GM21786 (cell line): ENCODE measurements around the gene CCDC88C.
"Not testable (repeated sequence)": the region's sequence is repeated elsewhere in the genome, so short reads cannot be mapped to it uniquely, and the experiment has no call there.

Source experiments
- ATAC-seq: cut with Tn5 transposase; IDR thresholded peaks from one replicate; pipeline ENCODE4 v1.9.1; 2021; ENCODE audit not compliant: unreplicated experiment

The CCDC88C gene

GRCh38 chr14:91417120-91417982 is at the start of gene CCDC88C:
TSS of gene CCDC88C (minus strand) at chr14:91417820. CDS start at chr14:91417690, 130 bp downstream.
- ATAC-seq, result peak; percentile 36

GRCh38 chr14:91466192-91466591 is 48.6 kb upstream of the CCDC88C start:
- no peak for ATAC-seq

GRCh38 chr14:91464615-91465205 is 47.1 kb upstream of the CCDC88C start:
- no peak for ATAC-seq

GRCh38 chr14:91458612-91459011 is 41.0 kb upstream of the CCDC88C start:
- no peak for ATAC-seq

- ATAC-seq, result no peak
These were observed 38.7 kb upstream of the CCDC88C start for GRCh38 chr14:91456283-91456682.

- no peak for ATAC-seq
These were observed 37.0 kb upstream of the CCDC88C start for GRCh38 chr14:91454580-91454979.

GRCh38 chr14:91454155-91454554 is 36.5 kb upstream of the CCDC88C start:
- no peak for ATAC-seq

GRCh38 chr14:91453744-91454143 is 36.1 kb upstream of the CCDC88C start:
- ATAC-seq, result no peak

GRCh38 chr14:91444335-91445020 is 26.9 kb upstream of the CCDC88C start:
- ATAC-seq, result no peak

- no peak for ATAC-seq
These were observed 21.7 kb upstream of the CCDC88C start for GRCh38 chr14:91439345-91439744.

GRCh38 chr14:91438845-91439244 is 21.2 kb upstream of the CCDC88C start:
- ATAC-seq, result no peak

GRCh38 chr14:91436266-91436665 is 18.6 kb upstream of the CCDC88C start:
- ATAC-seq, result not testable (repeated sequence)

GRCh38 chr14:91429385-91429784 is 11.8 kb upstream of the CCDC88C start:
- no peak for ATAC-seq

- ATAC-seq, result not testable (repeated sequence)
These were observed 11.3 kb upstream of the CCDC88C start for GRCh38 chr14:91428931-91429330.

- not testable (repeated sequence) for ATAC-seq
These were observed 7.9 kb upstream of the CCDC88C start for GRCh38 chr14:91425531-91425944.

GRCh38 chr14:91424813-91425530 is 7.4 kb upstream of the CCDC88C start:
- ATAC-seq, result no peak

- no peak for ATAC-seq
These were observed 3.1 kb upstream of the CCDC88C start for GRCh38 chr14:91420686-91421085.

GRCh38 chr14:91419451-91419850 is 1.8 kb upstream of the CCDC88C start:
- no peak for ATAC-seq

- ATAC-seq, result no peak
These were observed 1.4 kb upstream of the CCDC88C start for GRCh38 chr14:91419044-91419397.

- no peak for ATAC-seq
These were observed 895 bp upstream of the CCDC88C start for GRCh38 chr14:91418387-91419043.

GRCh38 chr14:91417983-91418386 is 365 bp upstream of the CCDC88C start:
- ATAC-seq, result peak; percentile 12
